ENCODE data around the gene GATM.
"Not testable (repeated sequence)": the region's sequence is repeated elsewhere in the genome, so short reads cannot be mapped to it uniquely, and the experiment has no call there.

The GATM gene

GRCh38 chr15:45349623-45350022 lies 28.7 kb downstream of the GATM start:
- no peak for DNase-seq

DNA sequence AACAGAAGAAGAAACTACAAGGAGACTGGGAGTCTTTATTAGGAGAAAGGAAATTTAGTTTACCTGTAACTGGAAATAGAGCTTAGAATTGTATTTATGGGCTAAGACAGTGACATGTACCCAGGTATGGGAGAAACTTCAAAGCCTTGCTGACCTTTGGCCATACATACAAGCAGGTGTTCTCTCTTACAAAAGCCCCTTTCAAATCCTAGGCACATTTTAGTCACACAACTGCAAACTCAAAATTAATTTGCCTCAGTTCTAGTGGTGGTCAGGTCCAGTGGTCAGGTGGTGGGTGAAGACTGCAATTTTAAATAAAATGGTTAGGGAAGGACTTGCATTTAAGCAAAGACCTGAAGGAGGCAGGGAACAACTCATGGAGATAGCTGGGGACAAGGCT lies 30.4 kb downstream of the GATM start:
- DNase-seq = no peak

DNA sequence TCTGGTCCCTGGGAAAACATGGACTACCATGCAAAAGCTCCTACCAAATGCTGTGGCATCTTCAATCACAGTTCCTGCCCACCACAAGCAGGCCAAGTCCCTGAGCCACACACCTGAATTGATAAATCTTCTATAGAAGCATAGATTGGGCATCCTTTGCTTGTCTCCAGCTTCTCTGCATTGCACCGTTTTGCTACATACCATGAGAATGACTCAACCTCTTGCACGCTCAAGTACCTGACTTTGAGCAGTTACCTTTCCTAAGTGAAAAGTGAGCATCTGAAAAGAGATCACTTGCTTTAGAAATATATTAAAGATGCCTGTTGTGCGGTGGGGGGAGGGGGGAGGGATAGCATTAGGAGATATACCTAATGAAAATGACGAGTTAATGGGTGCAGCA lies 31.3 kb downstream of the GATM start:
- no peak for DNase-seq

- DNase-seq = no peak
These were observed 32.0 kb downstream of the GATM start for GRCh38 chr15:45346381-45346780.

GRCh38 chr15:45343258-45343860 lies 35.0 kb downstream of the GATM start:
- no peak for DNase-seq

- no peak for DNase-seq
These were observed 36.6 kb downstream of the GATM start for GRCh38 chr15:45341790-45342189.

DNA sequence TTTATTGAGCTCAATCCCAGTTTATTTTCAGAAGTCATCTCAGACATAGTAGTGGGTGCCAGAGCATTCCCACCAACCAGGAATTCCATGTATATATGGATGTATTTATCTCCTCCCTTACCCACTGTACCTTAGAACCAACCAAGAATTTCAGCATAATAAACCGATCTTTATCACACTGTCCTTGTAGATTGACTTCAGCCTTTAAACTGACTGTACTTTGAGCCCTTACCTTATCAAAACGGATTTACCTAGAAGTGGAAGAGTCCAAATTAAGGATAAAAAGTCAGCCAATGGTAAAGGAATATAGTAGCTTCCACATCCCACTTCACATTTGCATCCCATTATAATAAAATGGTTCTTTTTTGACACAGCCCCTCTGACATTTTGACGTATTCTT lies 37.9 kb downstream of the GATM start:
- DNase-seq = no peak

GRCh38 chr15:45338417-45338816 lies 39.9 kb downstream of the GATM start:
- no peak for DNase-seq

GRCh38 chr15:45337224-45337623 lies 41.1 kb downstream of the GATM start:
- DNase-seq = no peak

DNA sequence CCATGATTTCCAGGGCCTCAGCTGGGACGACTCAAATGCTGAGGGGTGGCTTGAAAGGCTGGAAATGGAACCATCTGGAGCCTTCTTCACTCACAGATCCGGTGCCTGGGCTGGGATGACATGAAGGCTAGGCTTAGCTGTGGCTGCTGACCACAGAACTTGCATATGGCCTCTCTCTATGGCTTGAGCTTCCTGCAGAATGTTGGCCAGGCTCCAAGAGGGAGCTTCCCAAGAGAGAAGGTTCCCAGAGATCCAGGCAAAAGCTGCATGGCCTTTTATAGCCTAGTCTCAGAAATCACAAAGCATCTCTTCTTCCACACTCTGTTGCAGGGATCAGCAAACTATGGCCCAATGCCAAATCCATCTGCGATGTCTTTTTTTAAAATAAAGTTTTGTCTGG lies 44.8 kb downstream of the GATM start:
- DNase-seq = peak; percentile 61 to 84

- no peak for DNase-seq
These were observed 45.6 kb downstream of the GATM start for GRCh38 chr15:45332694-45333093.

DNA sequence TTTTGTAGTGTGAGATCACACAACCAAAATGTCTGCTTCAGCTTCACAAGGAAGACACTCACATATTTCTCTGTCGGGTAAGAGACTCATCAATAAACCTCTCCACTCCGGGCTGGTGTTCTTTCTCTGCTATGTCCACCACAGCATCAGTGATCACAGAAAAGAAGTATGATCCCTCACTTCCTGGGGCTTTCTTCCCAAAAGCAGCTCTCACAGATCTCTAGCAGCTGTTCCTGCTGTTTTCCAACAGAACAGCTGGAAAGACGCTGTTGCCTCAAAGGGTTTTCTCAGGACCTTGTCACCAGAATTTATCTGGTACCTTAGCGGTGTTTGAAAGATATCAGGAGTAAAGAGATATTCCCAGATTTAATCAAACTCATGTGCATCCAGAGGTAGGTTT lies 46.4 kb downstream of the GATM start:
- no peak for DNase-seq

GRCh38 chr15:45328663-45329062 lies 49.7 kb downstream of the GATM start:
- DNase-seq = no peak

GRCh38 chr15:45326741-45327140 lies 51.6 kb downstream of the GATM start:
- DNase-seq = no peak

DNA sequence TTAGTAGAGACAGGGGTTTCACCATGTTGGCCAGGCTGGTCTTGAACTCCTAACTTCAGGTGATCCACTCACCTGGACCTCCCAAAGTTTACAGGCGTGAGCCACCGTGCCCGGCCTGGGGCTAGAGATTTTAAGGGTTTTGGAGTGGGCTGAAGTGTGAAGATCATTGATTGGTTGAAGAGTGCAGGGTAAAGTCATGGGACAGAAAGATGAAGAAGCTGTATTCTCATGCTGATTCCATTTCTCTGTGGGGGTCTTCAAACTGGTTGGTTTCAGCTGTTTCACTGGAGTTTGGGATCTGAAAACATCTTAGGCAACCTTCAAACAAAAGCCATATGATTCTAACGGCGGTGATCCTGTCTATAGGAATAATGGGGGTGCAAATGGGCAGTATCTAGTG lies 52.1 kb downstream of the GATM start:
- no peak for DNase-seq

GRCh38 chr15:45320581-45321205 lies 57.7 kb downstream of the GATM start:
- DNase-seq = no peak

GRCh38 chr15:45319472-45320214 lies 58.7 kb downstream of the GATM start:
- DNase-seq = no peak

DNA sequence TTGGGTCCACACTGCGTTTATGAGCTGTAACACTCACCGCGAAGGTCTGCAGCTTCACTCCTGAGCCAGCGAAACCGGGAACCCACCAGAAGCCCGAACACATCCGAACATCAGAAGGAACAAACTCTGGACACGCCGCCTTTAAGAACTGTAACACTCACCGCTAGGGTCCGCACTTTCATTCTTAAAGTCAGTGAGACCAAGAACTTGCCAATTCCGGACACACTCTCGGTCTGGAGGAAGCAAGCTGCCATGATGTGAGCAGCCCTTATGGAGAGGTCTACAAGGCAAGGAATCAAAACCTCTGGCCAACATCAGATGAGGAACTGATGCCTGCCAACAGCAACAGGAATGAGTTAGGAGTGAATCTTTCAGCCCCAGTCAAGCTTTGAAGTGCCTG lies 63.4 kb downstream of the GATM start:
- no peak for DNase-seq

DNA sequence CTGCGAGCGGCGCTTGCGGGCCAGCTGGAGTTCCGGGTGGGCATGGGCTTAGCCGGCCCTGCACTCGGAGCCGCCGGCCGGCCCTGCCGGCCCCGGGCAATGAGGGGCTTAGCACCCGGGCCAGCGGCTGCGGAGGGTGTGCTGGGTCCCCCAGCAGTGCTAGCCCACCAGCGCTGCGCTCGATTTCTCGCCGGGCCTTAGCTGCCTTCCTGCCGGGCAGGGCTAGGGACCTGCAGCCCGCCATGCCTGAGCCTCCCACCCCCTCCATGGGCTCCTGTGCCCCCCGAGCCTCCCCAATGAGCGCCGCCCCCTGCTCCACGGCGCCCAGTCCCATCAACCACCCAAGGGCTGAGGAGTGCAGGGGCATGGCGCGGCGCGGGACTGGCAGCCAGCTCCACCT lies 64.2 kb downstream of the GATM start:
- not testable (repeated sequence) for DNase-seq
